ENCODE results near the gene LSP1.

- no peak for TF ChIP-seq CTCF (IDR thresholded peaks at IDR 0.05; ENCODE audit: insufficient read depth, low read length)
- TF ChIP-seq REST (IDR thresholded peaks at IDR 0.05; ENCODE audit: insufficient replicate concordance, low read depth), result no peak
- TF ChIP-seq GABPA (IDR thresholded peaks at IDR 0.05; ENCODE audit: low read depth), result no peak
Observed at GRCh38 chr11:1870326-1870696, 17.4 kb downstream of the LSP1 start.
